Measurements from ENCODE around the gene ADGRA1.
A peak's percentile ranks its signal among the peaks of the same experiment; 100 is the strongest.

ADGRA1 gene

DNA sequence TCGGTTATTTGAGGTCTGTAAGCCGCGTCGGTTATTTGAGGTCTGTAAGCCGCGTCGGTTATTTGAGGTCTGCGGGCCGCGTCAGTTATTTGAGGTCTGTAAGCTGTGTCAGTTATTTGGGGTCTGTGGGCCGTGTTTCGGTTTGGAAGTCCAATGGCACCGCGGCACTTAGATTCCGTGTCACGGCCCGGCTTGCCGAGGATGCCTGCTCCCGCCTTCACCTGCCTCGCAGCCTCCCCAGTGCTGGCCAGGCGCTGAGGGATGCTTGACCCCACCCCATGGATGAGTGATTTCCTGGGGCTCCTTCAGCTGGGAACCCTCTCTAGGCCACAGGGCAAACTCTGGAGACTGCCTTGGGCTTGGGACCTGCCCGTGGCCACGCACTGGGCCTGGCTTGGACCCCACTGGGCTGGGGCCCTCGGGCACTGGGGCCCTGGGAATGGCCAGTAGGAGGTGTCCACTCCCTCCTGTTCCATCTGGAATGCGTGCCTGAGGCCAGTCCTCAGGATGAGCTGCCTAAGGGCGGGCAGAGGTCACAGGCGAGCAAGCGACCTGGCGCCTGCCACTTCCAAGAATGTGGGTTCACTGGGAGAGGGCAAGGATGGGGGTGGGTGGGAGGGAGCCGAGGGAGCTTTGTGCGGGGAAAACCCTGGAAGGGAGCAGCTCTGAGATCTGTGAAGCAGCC, 25.6 kb downstream of the ADGRA1 start:
- DNase-seq, result no peak

DNA sequence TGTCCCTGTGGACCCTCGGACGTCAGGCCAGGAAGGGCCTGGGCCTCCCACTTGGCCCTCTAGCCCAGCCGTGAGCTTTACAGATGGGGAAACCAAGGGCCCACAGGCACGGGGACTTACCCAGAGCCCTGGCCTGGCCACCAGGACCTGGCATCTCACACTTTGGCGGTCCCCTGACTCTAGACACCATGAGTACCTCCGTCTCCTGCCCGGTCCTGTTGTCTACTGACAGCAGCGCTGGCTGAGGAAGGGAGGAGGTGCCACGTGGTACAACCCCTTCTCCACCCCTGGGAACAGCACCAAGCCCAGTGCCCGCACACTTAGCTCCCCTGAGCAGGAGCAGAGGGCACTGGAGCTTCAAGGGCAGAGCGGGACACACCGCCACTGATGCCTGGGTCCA, 26.1 kb downstream of the ADGRA1 start:
- DNase-seq, result no peak

DNA sequence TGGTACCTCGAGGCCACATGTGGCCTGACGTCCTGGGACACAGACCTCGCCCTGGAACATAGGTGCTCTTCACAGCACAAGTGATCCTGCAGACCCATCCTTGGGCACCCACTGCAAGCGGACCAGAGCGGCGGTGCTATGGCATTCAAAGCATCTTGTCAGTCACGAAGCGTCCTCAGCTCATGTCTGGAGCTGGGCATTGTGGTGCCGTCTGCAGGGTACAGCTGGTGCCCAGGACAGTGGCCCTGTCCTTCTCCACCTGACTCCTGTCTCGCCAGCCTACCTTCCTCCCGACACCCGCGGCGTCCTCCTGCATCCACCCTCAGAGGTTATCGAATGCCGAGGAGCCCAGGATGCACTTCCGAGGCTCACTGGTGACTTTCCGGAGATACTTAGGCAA, 26.5 kb downstream of the ADGRA1 start:
- no peak for DNase-seq

GRCh38 chr10:133114726-133115452, 27.2 kb downstream of the ADGRA1 start:
- no peak for DNase-seq

DNA sequence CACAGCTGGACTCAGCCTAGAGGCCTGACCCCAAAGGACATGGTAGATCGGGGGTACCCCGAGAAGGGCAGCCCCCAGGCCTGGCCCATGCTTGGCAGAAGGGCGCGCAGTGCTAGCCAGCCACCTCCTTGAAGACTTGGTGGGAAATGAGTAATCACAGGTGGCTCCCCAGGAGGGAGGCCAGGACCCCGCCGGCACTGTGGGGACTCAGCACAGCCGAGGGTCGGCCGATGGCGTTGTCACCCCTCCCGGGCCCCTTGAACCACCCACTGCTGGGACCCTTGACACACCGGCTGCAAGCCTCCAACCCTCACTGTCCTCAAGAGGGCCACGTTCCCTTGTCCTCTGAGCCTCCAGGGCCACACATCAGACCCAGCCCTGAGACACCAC, 27.7 kb downstream of the ADGRA1 start:
- no peak for DNase-seq

DNA sequence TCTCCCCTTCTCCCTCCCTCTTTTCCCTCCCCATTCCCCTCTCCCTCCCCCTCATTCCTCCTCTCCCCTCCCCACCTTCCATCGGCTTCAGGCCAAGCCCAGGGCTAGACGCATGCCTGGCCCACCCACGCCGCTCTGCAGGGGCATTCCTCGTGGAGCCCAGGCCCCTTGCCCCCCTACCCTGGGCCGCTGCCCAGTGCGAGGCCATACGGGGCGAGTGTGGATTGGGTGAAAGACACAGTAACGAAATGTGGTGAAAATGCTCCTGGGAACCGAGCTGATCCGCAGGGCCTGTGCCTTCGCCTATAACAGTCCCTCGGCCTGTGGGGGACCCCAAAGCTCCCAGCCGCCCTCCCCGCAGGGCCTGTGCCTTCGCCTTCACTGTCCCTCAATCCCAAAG, 28.3 kb downstream of the ADGRA1 start:
- no peak for DNase-seq

DNA sequence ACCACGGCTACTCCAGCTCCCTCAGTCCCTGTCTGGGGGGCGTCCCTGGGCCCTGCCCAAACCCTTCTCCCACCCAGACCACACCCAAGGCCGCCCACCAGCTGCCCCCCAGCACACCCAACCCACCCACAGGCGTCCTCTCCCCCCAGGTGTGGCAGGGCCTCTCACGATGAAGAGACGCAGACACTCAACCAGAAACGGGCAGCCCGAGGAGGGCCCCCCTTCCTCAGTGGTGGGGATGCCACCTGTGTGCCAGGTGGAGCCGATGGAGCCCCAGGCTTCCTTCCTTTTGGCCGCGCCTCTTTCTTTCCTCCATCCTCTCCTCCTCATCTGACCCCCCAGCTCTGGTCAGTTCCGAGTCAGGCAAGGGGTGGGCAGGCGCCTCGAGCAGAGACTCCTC, 28.7 kb downstream of the ADGRA1 start:
- DNase-seq, result no peak

DNA sequence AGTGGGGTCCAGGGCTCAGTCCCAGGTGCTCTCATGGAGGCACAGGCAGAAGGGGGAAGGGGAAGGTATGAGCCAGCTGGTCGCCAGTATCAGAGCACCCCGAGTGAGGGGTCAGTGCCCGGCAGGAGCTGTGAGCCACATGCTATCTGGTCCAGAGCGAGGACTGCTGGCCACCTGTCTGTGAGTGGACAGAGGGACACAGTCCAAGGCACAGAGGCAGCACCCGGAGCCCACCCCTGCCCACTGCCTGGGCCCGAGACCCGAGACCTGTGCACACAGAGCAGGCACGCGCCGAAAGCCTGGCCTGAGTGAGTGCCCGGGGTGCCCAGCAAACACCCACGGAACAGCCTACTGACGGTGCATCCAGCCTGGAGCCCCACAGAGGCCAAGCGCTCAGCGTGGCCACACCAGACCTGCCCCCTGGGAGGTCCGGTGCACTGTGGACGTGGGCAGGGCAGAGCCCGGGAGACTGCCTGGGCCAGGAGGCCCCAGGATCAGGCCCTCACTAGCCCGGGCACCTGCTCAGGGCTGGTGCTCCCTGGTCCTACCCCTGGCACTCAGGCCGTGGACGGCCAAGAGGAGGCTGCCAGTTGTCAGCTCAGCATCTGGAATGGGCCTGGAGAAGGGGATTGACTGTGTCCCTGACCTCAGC, 29.4 kb downstream of the ADGRA1 start:
- DNase-seq, result no peak

GRCh38 chr10:133117688-133118071, 30.0 kb downstream of the ADGRA1 start:
- DNase-seq, result no peak

- no peak for DNase-seq
Observed at GRCh38 chr10:133121479-133121878, 33.8 kb downstream of the ADGRA1 start.

- DNase-seq, result no peak
Observed at GRCh38 chr10:133122171-133122935, 34.6 kb downstream of the ADGRA1 start.

- DNase-seq, result no peak
Observed at GRCh38 chr10:133123050-133123745, 35.5 kb downstream of the ADGRA1 start.

GRCh38 chr10:133123746-133124356, 36.1 kb downstream of the ADGRA1 start:
- no peak for DNase-seq

DNA sequence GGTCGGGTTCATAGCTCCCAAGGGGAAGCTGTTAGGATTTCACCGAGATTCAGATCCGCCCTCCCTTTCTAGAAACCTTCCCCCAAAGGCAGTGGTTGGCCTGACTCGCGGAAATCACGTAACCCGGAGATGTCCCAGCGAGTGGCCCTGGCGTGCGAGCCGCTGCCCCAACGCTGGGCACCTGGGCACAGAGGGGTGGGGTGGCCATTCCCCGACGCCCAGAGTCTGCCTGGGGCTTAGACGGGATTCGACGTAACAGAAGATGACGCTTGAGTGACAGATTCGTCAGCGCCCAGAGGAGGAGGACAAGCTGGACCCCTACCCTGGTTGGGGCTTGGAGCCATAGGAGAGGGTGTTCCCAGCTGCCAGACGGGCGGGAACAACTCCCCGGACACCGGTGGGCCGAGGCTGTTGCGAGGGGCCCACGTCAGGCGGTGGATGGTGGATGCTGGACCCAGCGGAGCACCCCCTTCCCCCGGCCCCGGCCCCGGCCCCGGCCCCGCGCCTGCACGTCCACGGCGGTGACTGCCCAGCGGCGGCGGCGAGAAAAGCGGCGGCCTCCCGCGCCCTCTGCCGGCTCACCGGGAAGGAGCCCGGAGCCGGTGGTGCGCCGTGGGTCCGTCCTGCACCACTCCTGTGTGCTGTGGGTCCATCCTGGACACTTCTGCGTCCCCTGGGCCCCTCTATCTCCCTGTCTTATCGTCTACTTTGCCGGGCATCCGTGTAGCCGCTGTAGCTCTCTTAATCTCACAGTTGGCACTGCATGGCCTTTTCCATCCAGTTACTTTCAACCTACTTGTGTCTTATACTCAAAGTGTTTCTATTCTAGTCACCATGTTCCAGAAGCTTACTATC, 36.9 kb downstream of the ADGRA1 start:
- DNase-seq, result no peak

GRCh38 chr10:133125901-133126300, 38.2 kb downstream of the ADGRA1 start:
- no peak for DNase-seq

DNA sequence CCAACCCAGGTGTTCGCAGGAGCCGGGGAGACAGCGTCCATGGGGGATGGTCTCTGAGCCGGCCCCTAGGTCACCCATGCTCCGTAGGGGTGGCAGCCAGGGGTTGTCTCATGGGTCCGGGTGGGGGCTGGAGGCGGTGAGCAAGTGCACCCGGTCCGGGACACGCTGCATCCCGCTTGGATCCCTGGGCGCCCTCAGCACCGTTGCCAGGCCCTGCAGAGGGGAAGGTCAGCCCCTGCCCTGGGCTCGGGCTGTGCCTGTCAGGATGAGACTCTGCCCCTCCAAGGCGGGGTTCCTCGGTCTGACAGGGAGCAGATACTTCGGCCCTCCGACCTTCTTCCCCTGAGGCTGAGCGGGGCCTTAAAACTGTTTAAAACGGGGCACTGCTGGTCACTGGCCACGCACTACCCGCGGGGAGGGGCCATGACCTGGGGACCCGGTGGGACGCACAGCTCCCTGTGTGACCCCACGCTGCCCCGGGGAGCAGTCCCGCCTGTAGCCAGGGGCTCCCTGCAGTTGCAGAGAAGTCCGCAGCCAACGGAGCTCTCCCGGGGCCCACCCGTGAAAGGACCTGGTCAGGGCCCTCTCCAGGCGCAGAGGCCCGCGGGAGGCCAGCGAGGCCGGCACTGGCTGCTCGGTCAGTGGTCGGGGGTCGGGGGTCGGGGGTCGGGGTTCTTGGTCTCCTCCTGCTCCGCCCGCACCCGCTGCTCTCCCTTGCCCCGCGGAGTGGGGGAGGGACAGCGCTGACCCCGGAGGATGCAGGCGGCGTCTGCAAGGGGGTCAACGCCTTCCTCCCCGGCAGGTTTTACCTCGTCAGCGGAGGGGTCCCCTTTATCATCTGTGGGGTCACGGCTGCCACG, 38.9 kb downstream of the ADGRA1 start:
- no peak for DNase-seq

DNA sequence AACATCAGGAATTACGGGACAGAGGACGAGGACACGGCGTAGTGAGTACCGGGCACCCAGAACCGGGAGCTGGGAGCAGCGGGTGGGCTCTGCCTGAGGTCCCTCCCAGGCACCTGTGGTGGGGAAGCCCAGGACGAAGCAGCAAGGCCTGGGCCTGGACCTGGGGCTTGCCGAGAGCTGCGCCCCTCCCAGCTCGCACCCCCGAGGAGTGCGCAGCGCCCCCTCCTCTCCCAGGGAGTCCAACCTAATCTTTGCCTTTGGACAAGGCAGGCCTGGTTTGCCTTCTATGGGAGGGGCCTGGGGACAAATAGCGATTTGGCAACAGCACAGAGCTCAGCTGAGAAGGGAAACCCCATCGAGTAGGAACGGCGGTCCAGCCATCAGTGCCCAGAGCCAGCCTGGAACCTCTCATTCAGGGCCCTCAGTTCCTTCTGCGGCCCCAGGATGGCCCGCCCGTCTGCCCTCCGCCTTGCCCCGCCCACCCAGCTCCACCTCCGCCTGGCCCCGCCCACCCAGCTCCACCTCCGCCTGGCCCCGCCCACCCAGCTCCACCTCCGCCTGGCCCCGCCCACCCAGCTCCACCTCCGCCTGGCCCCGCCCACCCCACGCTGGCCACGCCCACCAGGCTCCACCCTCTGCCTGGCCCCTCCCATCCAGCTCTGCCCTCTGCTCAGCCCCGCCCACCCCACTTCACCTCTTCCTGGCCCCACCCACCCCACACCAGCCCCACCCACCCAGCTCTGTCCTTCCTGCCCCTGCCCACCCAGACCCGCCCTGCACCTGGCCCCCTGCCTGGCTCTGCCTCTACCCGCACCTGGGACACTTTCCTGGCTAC, 39.8 kb downstream of the ADGRA1 start:
- DNase-seq, result peak in 1 of 4 experiments; percentile 7

DNA sequence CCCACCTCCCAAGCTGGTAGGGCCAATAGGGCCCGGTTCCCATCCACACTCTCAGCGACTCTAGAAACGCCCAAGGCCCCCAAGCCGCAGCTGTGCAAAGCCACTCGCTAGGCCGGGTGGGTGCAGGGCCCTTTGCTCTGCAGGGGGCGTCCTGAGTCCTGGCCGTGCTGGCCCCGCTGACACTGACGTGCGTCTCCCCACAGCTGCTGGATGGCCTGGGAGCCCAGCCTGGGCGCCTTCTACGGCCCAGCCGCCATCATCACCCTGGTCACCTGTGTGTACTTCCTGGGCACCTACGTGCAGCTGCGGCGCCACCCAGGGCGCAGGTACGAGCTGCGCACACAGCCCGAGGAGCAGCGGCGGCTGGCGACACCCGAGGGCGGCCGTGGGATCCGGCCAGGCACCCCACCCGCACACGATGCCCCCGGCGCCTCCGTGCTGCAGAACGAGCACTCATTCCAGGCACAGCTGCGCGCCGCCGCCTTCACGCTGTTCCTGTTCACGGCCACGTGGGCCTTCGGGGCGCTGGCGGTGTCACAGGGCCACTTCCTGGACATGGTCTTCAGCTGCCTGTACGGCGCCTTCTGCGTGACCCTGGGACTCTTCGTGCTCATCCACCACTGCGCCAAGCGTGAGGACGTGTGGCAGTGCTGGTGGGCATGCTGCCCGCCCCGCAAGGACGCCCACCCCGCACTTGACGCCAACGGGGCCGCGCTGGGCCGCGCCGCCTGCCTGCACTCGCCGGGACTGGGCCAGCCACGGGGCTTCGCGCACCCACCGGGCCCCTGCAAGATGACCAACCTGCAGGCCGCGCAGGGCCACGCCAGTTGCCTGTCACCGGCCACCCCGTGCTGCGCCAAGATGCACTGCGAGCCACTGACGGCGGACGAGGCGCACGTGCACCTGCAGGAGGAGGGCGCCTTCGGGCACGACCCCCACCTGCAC, 40.7 kb downstream of the ADGRA1 start:
- no peak for DNase-seq

All from activated naive CD4-positive, alpha-beta T cell (primary cell).